Esophagus squamous epithelium (tissue), 5 donors: ENCODE measurements around the gene SUV39H1. TPM values are rescaled to one million over a fixed set of nuclear protein-coding genes. Genes with fewer than 3 reads are reported as not detected.
"Not testable (repeated sequence)": the region's sequence is repeated elsewhere in the genome, so short reads cannot be mapped to it uniquely, and the experiment has no call there.

ENCODE experiments used
- DNase-seq: peaks from one replicate; lab custom pipeline; 2025; lab: John Stamatoyannopoulos, UW
- H3K27ac ChIP-seq, 4 donors: fragments of 200-600 bp; sonication (generic); one replicate each; pipeline ENCODE4 v1.5.1; 2016 to 2019; ENCODE audit warnings: mild to moderate bottlenecking in 1 of 4
- H3K27me3 ChIP-seq, 4 donors: fragments of 200-600 bp; sonication (generic); 1 replicate in 3 of 4; 2 replicates in 1 of 4; pipeline versions ENCODE4 v1.5.1 to v1.6.0; 2017 to 2021; ENCODE audit warnings: antibody characterized with exemption in 1 of 4
- H3K36me3 ChIP-seq, 3 donors: fragments of 200-600 bp; sonication (generic); one replicate each; pipeline ENCODE4 v1.5.1; 2016 to 2019
- H3K4me1 ChIP-seq, 3 donors: fragments of 200-600 bp; sonication (generic); one replicate each; pipeline ENCODE4 v1.5.1; 2017 to 2019
- H3K4me3 ChIP-seq, 4 donors: fragments of 200-600 bp; sonication (generic); 1 replicate in 3 of 4; 2 replicates in 1 of 4; pipeline ENCODE4 v1.5.1; 2016 to 2019; ENCODE audit warnings: mild to moderate bottlenecking in 2 of 4, moderate library complexity in 1 of 4
- H3K9me3 ChIP-seq, 3 donors: fragments of 200-600 bp; sonication (generic); one replicate each; pipeline ENCODE4 v1.5.1; 2016 to 2019
- CTCF ChIP-seq, 6 experiments: fragments of 450-650 bp in 4 of 6; fragments of 200-600 bp in 2 of 6; sonication (generic) in 2 of 6; IDR thresholded peaks; one replicate each; pipeline ENCODE4 v1.5.1; 2016 to 2019; ENCODE audit warnings: antibody characterized with exemption in 6 of 6, mild to moderate bottlenecking in 4 of 6, moderate library complexity in 4 of 6
- POLR2A ChIP-seq, 4 donors: fragments of 450-650 bp; IDR thresholded peaks; one replicate each; pipeline ENCODE4 v1.6.1; 2017; ENCODE audit warnings: antibody characterized with exemption in 4 of 4, mild to moderate bottlenecking in 4 of 4, moderate library complexity in 3 of 4
- WGBS, 2 donors: methylation state at CpG; one replicate each; pipeline ENCODE4 v1.1.5; 2018; 5-methylcytosine and 5-hydroxymethylcytosine counted together
- intact Hi-C: fragments of 100-400 bp; cut with DNase I; formaldehyde crosslinking; loops from one replicate; pipeline ENCODE4 v1.15.0; 2022
- total RNA-seq, 4 donors: library from RNA; depleted of rRNA; stranded (reverse); fragments of >200 nt; gene quantifications; one replicate each; pipeline ENCODE4 v1.1.0, GENCODE V29; 2016
- donor health status: DM: yes; HTN: yes; CAD: no.

The SUV39H1 gene
- 10 to 100 TPM in 1 of 4 donors, 1 to 10 TPM in 3; 4.6 to 12.1 (median 8.2) TPM for total RNA-seq

DNA sequence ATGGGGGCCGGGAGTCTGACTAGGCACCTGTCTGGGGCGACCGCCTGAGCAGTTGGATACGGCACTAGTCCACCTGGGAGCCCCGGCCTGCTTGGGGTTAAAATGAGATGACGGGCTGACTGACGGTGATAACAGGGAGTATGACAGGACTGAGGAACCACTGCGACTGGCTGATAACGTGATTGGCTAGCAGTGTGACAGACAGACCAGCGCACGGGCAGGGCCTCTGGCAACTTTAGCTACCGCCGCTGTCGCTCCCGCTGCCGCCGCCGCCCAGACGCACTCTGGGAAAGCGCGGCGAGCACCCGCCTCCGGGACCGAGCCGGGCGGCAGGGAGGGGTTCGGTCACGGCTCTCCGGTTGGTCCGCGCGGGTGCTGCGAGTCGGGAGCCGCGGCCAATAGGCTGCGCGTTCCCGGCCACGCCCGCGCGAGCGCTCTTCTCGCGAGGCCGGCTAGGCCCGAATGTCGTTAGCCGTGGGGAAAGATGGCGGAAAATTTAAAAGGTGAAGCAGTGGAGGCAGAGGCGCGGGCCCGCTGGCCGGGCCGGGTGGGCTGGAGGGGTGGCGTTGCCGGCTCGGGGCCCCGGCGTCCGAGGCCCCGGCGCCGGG lies at the start of gene SUV39H1:
TSS of gene SUV39H1 (plus strand) at position 434 of the 608 bp plus-strand sequence. CDS start at position 485, 51 bp downstream.
- H3K4me1 ChIP-seq: peaks cover 0 to 19% (median 3%) of the 10 kb centered on the region in 3 donors
- peak; percentile 25 for DNase-seq
- peaks cover 0 to 27% (median 5%) of the 10 kb centered on the region in 3 donors for H3K36me3 ChIP-seq
- H3K4me3 ChIP-seq: peak within 1 kb of the TSS; percentile 56 to 80 (median 68)
- TF ChIP-seq CTCF (IDR thresholded peaks at IDR 0.05) (no peak), POLR2A (IDR thresholded peaks at IDR 0.05) (peak in 3 of 4 donors; percentile 54 to 86 (median 76))
- H3K27ac ChIP-seq: peak within 1 kb of the TSS; percentile 82 to 97 (median 91)
- H3K9me3 ChIP-seq: no peaks in the 10 kb centered on the region
- intact Hi-C loops: no loop called here
- no peaks in the 10 kb centered on the region for H3K27me3 ChIP-seq
- 0 to 57% methylated on average over 2 to 6 of the region's 66 CpGs for WGBS, 2 donors

GRCh38 chrX:48648336-48648751 lies 48.2 kb upstream of the SUV39H1 start:
- no peak for DNase-seq

GRCh38 chrX:48649102-48649501 lies 47.4 kb upstream of the SUV39H1 start:
- TF ChIP-seq CTCF (IDR thresholded peaks at IDR 0.05): no peak
- TF ChIP-seq POLR2A (IDR thresholded peaks at IDR 0.05): no peak
- no peak overlapping the region for H3K4me3 ChIP-seq
- intact Hi-C loops: no loop called here
- no peaks in the 10 kb centered on the region for H3K27me3 ChIP-seq
- WGBS, 2 donors: 57 to 65% methylated on average over 3 of the region's 3 CpGs
- DNase-seq: no peak
- peak overlapping the region in 1 of 4 donors; percentile 21 for H3K27ac ChIP-seq
- H3K9me3 ChIP-seq: no peaks in the 10 kb centered on the region
- H3K36me3 ChIP-seq: no peaks in the 10 kb centered on the region
- no peaks in the 10 kb centered on the region for H3K4me1 ChIP-seq

More at GRCh38 chrX:48648336-48648751, 48.2 kb upstream of the SUV39H1 start:
- no peaks in the 10 kb centered on the region for H3K9me3 ChIP-seq
- no peak overlapping the region for H3K4me3 ChIP-seq
- H3K4me1 ChIP-seq: no peaks in the 10 kb centered on the region
- H3K27me3 ChIP-seq: no peaks in the 10 kb centered on the region
- H3K27ac ChIP-seq: peak overlapping the region in 2 of 4 donors; percentile 21 to 29
- 16 to 34% methylated on average over 4 to 6 of the region's 6 CpGs for WGBS, 2 donors
- intact Hi-C loops: no loop called here
- no peaks in the 10 kb centered on the region for H3K36me3 ChIP-seq
- TF ChIP-seq POLR2A (IDR thresholded peaks at IDR 0.05) (no peak), CTCF (IDR thresholded peaks at IDR 0.05) (peak in 3 of 6 experiments; percentile 5 to 23 (median 10))

DNA sequence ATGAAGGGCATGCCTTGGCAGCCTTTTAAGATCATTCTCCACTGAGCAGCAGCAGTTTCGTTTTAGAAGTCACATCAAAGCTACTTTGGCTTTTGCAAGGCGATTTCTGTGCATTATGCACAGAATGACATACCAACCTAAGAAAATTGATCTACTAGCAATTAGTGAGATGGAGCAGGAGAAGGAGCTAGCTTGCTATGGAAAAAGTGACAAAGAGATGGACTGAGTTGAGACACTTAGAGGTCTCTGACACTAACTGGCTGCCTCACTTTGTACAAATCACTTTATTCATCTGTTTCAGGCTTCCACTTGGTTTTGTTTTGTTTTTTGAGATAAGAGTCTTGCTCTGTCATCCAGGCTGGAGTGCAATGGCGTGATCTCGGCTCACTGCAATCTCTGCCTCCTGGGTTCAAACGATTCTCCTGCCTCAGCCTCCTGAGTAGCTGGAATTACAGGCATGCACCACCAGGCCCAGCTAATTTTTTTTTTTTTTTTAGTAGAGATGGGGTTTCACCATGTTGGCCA lies 44.4 kb upstream of the SUV39H1 start:
- DNase-seq, H3K27me3 ChIP-seq, H3K9me3 ChIP-seq, H3K27ac ChIP-seq, H3K36me3 ChIP-seq, H3K4me1 ChIP-seq, H3K4me3 ChIP-seq, intact Hi-C loops: not testable (repeated sequence)
- 54 to 68% methylated on average over 5 of the region's 5 CpGs for WGBS, 2 donors

- 33 to 75% methylated on average over 6 to 17 of the region's 19 CpGs for WGBS, 2 donors
- H3K36me3 ChIP-seq, intact Hi-C loops, H3K27me3 ChIP-seq, H3K27ac ChIP-seq, H3K9me3 ChIP-seq, H3K4me1 ChIP-seq, DNase-seq: not testable (repeated sequence)
- H3K4me3 ChIP-seq: peak overlapping the region in 1 of 4 donors; percentile 26
Observed at GRCh38 chrX:48654746-48655145, 41.8 kb upstream of the SUV39H1 start.

- DNase-seq, H3K9me3 ChIP-seq, H3K4me3 ChIP-seq, H3K27ac ChIP-seq, H3K27me3 ChIP-seq, intact Hi-C loops, H3K36me3 ChIP-seq, H3K4me1 ChIP-seq: not testable (repeated sequence)
- no CpG with 5 or more reads among the region's 34 CpGs for WGBS, 2 donors
Observed at GRCh38 chrX:48659686-48660085, 36.8 kb upstream of the SUV39H1 start.
